GM10266 (cell line): ENCODE measurements around the gene COPS3.

Experiments used
- DNase-seq: peaks from one replicate; pipeline ENCODE4 v3.0.0; 2012; ENCODE audit errors: extremely low spot score
- CTCF ChIP-seq: IDR thresholded peaks from 2 replicates; pipeline ENCODE4 v1.5.1; 2012; ENCODE audit warnings: mild to moderate bottlenecking, low read depth; ENCODE audit not compliant: control insufficient read depth, insufficient read depth; ENCODE audit errors: missing control alignments

Gene COPS3

GRCh38 chr17:17280613-17281549 is at the start of gene COPS3:
TSS of gene COPS3 (minus strand) at chr17:17281246. CDS start at chr17:17281186, 60 bp downstream.
- no peak for TF ChIP-seq CTCF
- peak; percentile 96 for DNase-seq

GRCh38 chr17:17328251-17328650 is 47.2 kb upstream of the COPS3 start:
- TF ChIP-seq CTCF = no peak

GRCh38 chr17:17326275-17326875 is 45.3 kb upstream of the COPS3 start:
- DNase-seq = no peak
- TF ChIP-seq CTCF = no peak

More at GRCh38 chr17:17328251-17328650, 47.2 kb upstream of the COPS3 start:
- no peak for DNase-seq

GRCh38 chr17:17325816-17326215 is 44.8 kb upstream of the COPS3 start:
- TF ChIP-seq CTCF = no peak
- no peak for DNase-seq

- DNase-seq = no peak
- no peak for TF ChIP-seq CTCF
Measured at GRCh38 chr17:17325228-17325627, 44.2 kb upstream of the COPS3 start.

- no peak for DNase-seq
- no peak for TF ChIP-seq CTCF
Measured at GRCh38 chr17:17324616-17325015, 43.6 kb upstream of the COPS3 start.
